Activated naive CD4-positive, alpha-beta T cell treated with anti-CD3 and anti-CD28 coated beads, Interleukin-2, amount 10 ng/mL, durations not matched to agents 7 days and 5 days (primary cell): ENCODE results near the gene RGS21.
"Not testable (repeated sequence)": the region's sequence is repeated elsewhere in the genome, so short reads cannot be mapped to it uniquely, and the experiment has no call there.

ENCODE experiments used
- CTCF ChIA-PET: fragments of 350-600 bp; sonication (Branson Sonifier 250); formaldehyde crosslinking; loops from one replicate; lab custom pipeline; 2021; ENCODE audit warnings: antibody characterized with exemption; lab: Charles Lee
- DNase-seq: peaks from one replicate; pipeline ENCODE4 v3.0.0-alpha.2; 2020
- H3K27ac Mint-ChIP-seq: one replicate; pipeline ENCODE4 v1.8.0; 2021; ENCODE audit warnings: mild to moderate bottlenecking, moderate library complexity, mixed read lengths
- H3K27me3 Mint-ChIP-seq: one replicate; pipeline ENCODE4 v1.8.0; 2021; ENCODE audit warnings: mild to moderate bottlenecking, mixed read lengths
- H3K36me3 Mint-ChIP-seq: one replicate; pipeline ENCODE4 v1.8.0; 2021; ENCODE audit warnings: mixed read lengths
- H3K4me1 Mint-ChIP-seq: one replicate; pipeline ENCODE4 v1.8.0; 2021; ENCODE audit warnings: mixed read lengths
- H3K4me3 Mint-ChIP-seq: one replicate; pipeline ENCODE4 v1.8.0; 2021; ENCODE audit warnings: mild to moderate bottlenecking, moderate library complexity, mixed read lengths
- H3K9me3 Mint-ChIP-seq: one replicate; pipeline ENCODE4 v1.8.0; 2021; ENCODE audit warnings: mixed read lengths

Gene RGS21

GRCh38 chr1:192316942-192317450 lies at the start of gene RGS21:
TSS of gene RGS21 (plus strand) at chr1:192316992. CDS start at chr1:192343037, 26,045 bp downstream.
- Mint-ChIP-seq H3K27ac (no peak within 1 kb of the TSS), H3K36me3 (no peaks in the 10 kb centered on the region), H3K27me3 (no peaks in the 10 kb centered on the region), H3K4me3 (no peak within 1 kb of the TSS), H3K9me3 (no peaks in the 10 kb centered on the region), H3K4me1 (no peaks in the 10 kb centered on the region)
- CTCF ChIA-PET, result interaction anchor here (1.4 kb wide), 1 partner anchor 11 kb away, joined by 3 read pairs; no protein-coding TSS in a partner anchor
- no peak for DNase-seq

GRCh38 chr1:192268468-192269052 lies 48.2 kb upstream of the RGS21 start:
- CTCF ChIA-PET, result no interaction called here
- DNase-seq, result no peak
- H3K4me1 Mint-ChIP-seq, result no peaks in the 10 kb centered on the region
- no peaks in the 10 kb centered on the region for H3K36me3 Mint-ChIP-seq
- no peak overlapping the region for H3K4me3 Mint-ChIP-seq
- H3K9me3 Mint-ChIP-seq, result no peaks in the 10 kb centered on the region
- H3K27me3 Mint-ChIP-seq, result no peaks in the 10 kb centered on the region
- no peak overlapping the region for H3K27ac Mint-ChIP-seq

GRCh38 chr1:192270398-192270797 lies 46.4 kb upstream of the RGS21 start:
- Mint-ChIP-seq H3K9me3 (no peaks in the 10 kb centered on the region), H3K27ac (no peak overlapping the region), H3K4me1 (no peaks in the 10 kb centered on the region), H3K4me3 (no peak overlapping the region), H3K27me3 (no peaks in the 10 kb centered on the region), H3K36me3 (no peaks in the 10 kb centered on the region)
- CTCF ChIA-PET, result no interaction called here
- no peak for DNase-seq

GRCh38 chr1:192272732-192273131 lies 44.1 kb upstream of the RGS21 start:
- CTCF ChIA-PET, result no interaction called here
- Mint-ChIP-seq H3K36me3 (no peaks in the 10 kb centered on the region), H3K4me1 (no peaks in the 10 kb centered on the region), H3K9me3 (no peaks in the 10 kb centered on the region), H3K27me3 (no peaks in the 10 kb centered on the region), H3K27ac (no peak overlapping the region), H3K4me3 (no peak overlapping the region)
- DNase-seq, result no peak

- Mint-ChIP-seq H3K4me3 (no peak overlapping the region), H3K9me3 (no peaks in the 10 kb centered on the region), H3K27me3 (no peaks in the 10 kb centered on the region), H3K36me3 (no peaks in the 10 kb centered on the region), H3K27ac (no peak overlapping the region), H3K4me1 (no peaks in the 10 kb centered on the region)
- CTCF ChIA-PET, result no interaction called here
- no peak for DNase-seq
Observed at GRCh38 chr1:192274588-192274987, 42.2 kb upstream of the RGS21 start.

- Mint-ChIP-seq H3K36me3 (no peaks in the 10 kb centered on the region), H3K27ac (no peak overlapping the region), H3K4me1 (no peaks in the 10 kb centered on the region), H3K4me3 (no peak overlapping the region), H3K27me3 (no peaks in the 10 kb centered on the region), H3K9me3 (no peaks in the 10 kb centered on the region)
- CTCF ChIA-PET, result no interaction called here
- DNase-seq, result no peak
Observed at GRCh38 chr1:192277635-192278034, 39.2 kb upstream of the RGS21 start.

GRCh38 chr1:192284927-192285326 lies 31.9 kb upstream of the RGS21 start:
- Mint-ChIP-seq H3K27me3 (no peaks in the 10 kb centered on the region), H3K9me3 (no peaks in the 10 kb centered on the region), H3K36me3 (no peaks in the 10 kb centered on the region), H3K4me3 (no peak overlapping the region), H3K27ac (no peak overlapping the region), H3K4me1 (no peaks in the 10 kb centered on the region)
- no peak for DNase-seq
- CTCF ChIA-PET, result no interaction called here

GRCh38 chr1:192303029-192303428 lies 13.8 kb upstream of the RGS21 start:
- no peaks in the 10 kb centered on the region for H3K27me3 Mint-ChIP-seq
- no peaks in the 10 kb centered on the region for H3K36me3 Mint-ChIP-seq
- no peaks in the 10 kb centered on the region for H3K9me3 Mint-ChIP-seq
- CTCF ChIA-PET, result no interaction called here
- H3K27ac Mint-ChIP-seq, result no peak overlapping the region
- no peaks in the 10 kb centered on the region for H3K4me1 Mint-ChIP-seq
- no peak overlapping the region for H3K4me3 Mint-ChIP-seq
- no peak for DNase-seq

GRCh38 chr1:192308314-192308713 lies 8.5 kb upstream of the RGS21 start:
- CTCF ChIA-PET, H3K27me3 Mint-ChIP-seq, H3K4me1 Mint-ChIP-seq, H3K36me3 Mint-ChIP-seq, H3K27ac Mint-ChIP-seq, DNase-seq, H3K4me3 Mint-ChIP-seq, H3K9me3 Mint-ChIP-seq: not testable (repeated sequence)

GRCh38 chr1:192311281-192311680 lies 5.5 kb upstream of the RGS21 start:
- CTCF ChIA-PET, result no interaction called here
- H3K4me1 Mint-ChIP-seq, result no peaks in the 10 kb centered on the region
- H3K4me3 Mint-ChIP-seq, result no peak overlapping the region
- H3K27me3 Mint-ChIP-seq, result no peaks in the 10 kb centered on the region
- no peak overlapping the region for H3K27ac Mint-ChIP-seq
- DNase-seq, result no peak
- peaks cover 3% of the 10 kb centered on the region for H3K9me3 Mint-ChIP-seq
- H3K36me3 Mint-ChIP-seq, result no peaks in the 10 kb centered on the region

- Mint-ChIP-seq H3K9me3 (no peaks in the 10 kb centered on the region), H3K27me3 (no peaks in the 10 kb centered on the region), H3K4me1 (no peaks in the 10 kb centered on the region), H3K4me3 (no peak overlapping the region), H3K36me3 (no peaks in the 10 kb centered on the region), H3K27ac (no peak overlapping the region)
- no peak for DNase-seq
- CTCF ChIA-PET, result no interaction called here
Observed at GRCh38 chr1:192327997-192328396, 11.2 kb downstream of the RGS21 start.

- no peak for DNase-seq
- CTCF ChIA-PET, result no interaction called here
- no peaks in the 10 kb centered on the region for H3K36me3 Mint-ChIP-seq
- no peaks in the 10 kb centered on the region for H3K9me3 Mint-ChIP-seq
- no peaks in the 10 kb centered on the region for H3K27me3 Mint-ChIP-seq
- no peak overlapping the region for H3K4me3 Mint-ChIP-seq
- no peaks in the 10 kb centered on the region for H3K4me1 Mint-ChIP-seq
- H3K27ac Mint-ChIP-seq, result no peak overlapping the region
Observed at GRCh38 chr1:192342842-192343241, 26.1 kb downstream of the RGS21 start.

GRCh38 chr1:192343344-192343743 lies 26.6 kb downstream of the RGS21 start:
- H3K4me3 Mint-ChIP-seq, result no peak overlapping the region
- H3K27ac Mint-ChIP-seq, result no peak overlapping the region
- no peaks in the 10 kb centered on the region for H3K27me3 Mint-ChIP-seq
- CTCF ChIA-PET, result no interaction called here
- H3K9me3 Mint-ChIP-seq, result no peaks in the 10 kb centered on the region
- H3K36me3 Mint-ChIP-seq, result no peaks in the 10 kb centered on the region
- no peak for DNase-seq
- no peaks in the 10 kb centered on the region for H3K4me1 Mint-ChIP-seq

GRCh38 chr1:192349314-192349713 lies 32.5 kb downstream of the RGS21 start:
- Mint-ChIP-seq H3K4me3 (no peak overlapping the region), H3K9me3 (no peaks in the 10 kb centered on the region), H3K4me1 (no peaks in the 10 kb centered on the region), H3K36me3 (no peaks in the 10 kb centered on the region), H3K27me3 (no peaks in the 10 kb centered on the region), H3K27ac (no peak overlapping the region)
- CTCF ChIA-PET, result interaction anchor here (1.0 kb wide), 1 partner anchor 9 kb away, joined by 3 read pairs; no protein-coding TSS in a partner anchor
- no peak for DNase-seq

- H3K4me1 Mint-ChIP-seq, result no peaks in the 10 kb centered on the region
- no peak overlapping the region for H3K4me3 Mint-ChIP-seq
- H3K9me3 Mint-ChIP-seq, result no peaks in the 10 kb centered on the region
- no peaks in the 10 kb centered on the region for H3K36me3 Mint-ChIP-seq
- H3K27me3 Mint-ChIP-seq, result no peaks in the 10 kb centered on the region
- CTCF ChIA-PET, result no interaction called here
- no peak overlapping the region for H3K27ac Mint-ChIP-seq
- DNase-seq, result no peak
Observed at GRCh38 chr1:192350356-192350755, 33.6 kb downstream of the RGS21 start.
